Fibroblast of lung (primary cell): Measurements from ENCODE around the gene RXFP4.

ENCODE experiments used
- CTCF ChIP-seq, 2 donors: IDR thresholded peaks in 1 of 2; conservative IDR thresholded peaks in 1 of 2; 1 replicate in 1 of 2; 2 replicates in 1 of 2; pipeline ENCODE4 v1.5.1; 2011 to 2012; ENCODE audit warnings: low read length in 2 of 2, control low read depth in 1 of 2, inconsistent platforms in 1 of 2, low read depth in 1 of 2, mild to moderate bottlenecking in 1 of 2
- EZH2 ChIP-seq: IDR thresholded peaks from 2 replicates; pipeline ENCODE4 v1.5.1; 2012; ENCODE audit warnings: low read length, control low read depth, mild to moderate bottlenecking; ENCODE audit errors: missing control alignments

- TF ChIP-seq CTCF (conservative IDR thresholded peaks at IDR 0.05 in 1 of 2, IDR thresholded peaks at IDR 0.05 in 1 of 2; ENCODE audit: low read depth in 1 of 2, low read length in 2 of 2) = peak; percentile 61 to 71
- TF ChIP-seq EZH2 = no peak
These were observed 3.2 kb upstream of the RXFP4 start for GRCh38 chr1:155938220-155938627.
